Ramos (cell line): Measurements from ENCODE around the gene MORN5.

Experiments used
- in situ Hi-C: fragments of 300-500 bp; cut with MboI; formaldehyde crosslinking; loops from one replicate; pipeline ENCODE4 v1.14.3; 2022; ENCODE audit warnings: low sequenced_read_pairs; ENCODE audit not compliant: unreplicated experiment

Gene MORN5

GRCh38 chr9:122138560-122139268, 21.0 kb upstream of the MORN5 start:
- in situ Hi-C loops: no loop called here

DNA sequence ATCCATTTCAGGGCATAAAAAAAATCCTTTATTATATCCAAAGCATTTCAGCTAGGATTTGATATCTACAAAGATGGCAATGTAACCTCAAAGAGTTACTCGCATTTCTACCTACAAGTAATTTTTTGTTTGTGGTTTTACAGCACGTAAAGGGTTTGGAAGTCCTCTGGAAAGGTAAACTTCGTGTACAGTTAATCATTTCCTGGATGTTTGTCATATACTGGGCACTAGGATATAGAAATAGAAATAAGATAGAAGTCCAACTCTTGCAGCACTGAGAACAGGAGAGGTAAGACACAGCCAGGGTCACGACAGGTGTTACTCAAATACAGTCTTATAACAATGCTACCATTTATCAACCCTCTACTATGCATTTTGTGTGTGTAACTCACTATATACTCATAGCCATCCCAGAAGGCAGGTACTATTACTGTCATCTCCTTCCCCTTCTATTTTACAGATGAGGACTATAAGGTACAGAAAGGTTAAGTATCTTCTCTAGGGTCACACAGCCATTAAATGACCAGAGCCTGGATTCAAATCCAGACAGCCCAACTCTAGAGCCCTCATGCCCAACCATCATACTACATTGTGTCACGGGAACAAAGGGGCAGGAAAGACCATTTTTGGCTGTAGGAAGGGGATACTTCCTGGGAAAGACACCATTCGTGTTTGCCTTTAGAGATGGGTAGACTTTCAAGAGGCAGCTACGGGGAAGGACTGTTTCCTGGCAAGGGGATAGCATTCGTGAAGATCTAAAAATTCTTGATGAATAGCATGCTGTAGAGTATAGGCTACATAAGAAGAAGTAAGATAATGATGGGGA, 19.1 kb upstream of the MORN5 start:
- in situ Hi-C loops: no loop called here

- in situ Hi-C loops: no loop called here
These were observed 18.0 kb upstream of the MORN5 start for GRCh38 chr9:122141671-122142070.

DNA sequence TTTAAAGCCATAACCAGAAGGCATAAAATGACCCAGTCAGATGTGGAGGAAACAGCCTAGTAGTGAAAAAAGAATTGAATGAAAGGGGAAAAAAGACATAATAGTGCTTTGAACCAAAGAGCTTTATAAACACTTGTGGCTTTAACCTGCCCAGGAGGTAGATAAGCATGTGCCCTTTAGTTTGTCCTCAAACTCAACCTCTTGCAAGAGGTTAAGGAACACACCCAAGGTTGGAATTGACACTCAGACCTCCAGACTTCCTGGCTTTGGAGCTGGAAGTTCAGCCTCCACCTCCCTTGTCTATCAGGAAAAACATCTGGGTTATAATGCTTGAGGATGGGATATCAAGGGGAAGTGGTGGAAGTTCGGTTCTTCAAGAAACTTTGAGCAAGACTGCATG, 16.4 kb upstream of the MORN5 start:
- in situ Hi-C loops: no loop called here

- in situ Hi-C loops: no loop called here
These were observed 15.8 kb upstream of the MORN5 start for GRCh38 chr9:122143876-122144405.

GRCh38 chr9:122144836-122145591, 14.7 kb upstream of the MORN5 start:
- in situ Hi-C loops: no loop called here

GRCh38 chr9:122145592-122145863, 14.2 kb upstream of the MORN5 start:
- in situ Hi-C loops: no loop called here

DNA sequence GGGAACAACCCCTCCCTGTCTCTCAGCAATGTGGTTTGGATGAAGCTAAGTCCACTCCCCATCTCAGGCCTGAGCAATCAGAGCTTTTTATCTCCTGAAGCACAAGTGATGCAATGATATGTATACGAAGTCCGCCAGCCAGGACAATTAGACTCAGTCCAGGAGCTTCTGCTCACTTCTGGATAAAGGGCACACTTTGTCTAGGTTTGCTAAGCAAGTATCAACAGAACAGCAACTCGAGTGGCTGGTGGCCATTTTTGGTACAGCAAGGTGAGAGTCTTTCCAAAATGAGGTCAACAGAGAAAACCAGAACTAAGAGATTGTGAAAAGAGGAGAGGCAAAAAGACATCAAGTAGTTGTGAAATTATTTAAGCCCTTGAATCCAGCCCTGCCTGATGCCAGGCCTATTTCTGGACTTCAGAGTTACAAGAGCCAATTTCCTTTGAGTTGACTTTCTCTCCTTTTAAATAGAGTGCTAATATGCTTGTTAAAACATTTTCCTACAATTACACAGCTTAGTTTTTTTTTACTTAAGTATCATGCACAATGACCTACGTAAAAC, 8.4 kb upstream of the MORN5 start:
- in situ Hi-C loops: no loop called here

GRCh38 chr9:122155796-122156195, 3.9 kb upstream of the MORN5 start:
- in situ Hi-C loops: no loop called here

DNA sequence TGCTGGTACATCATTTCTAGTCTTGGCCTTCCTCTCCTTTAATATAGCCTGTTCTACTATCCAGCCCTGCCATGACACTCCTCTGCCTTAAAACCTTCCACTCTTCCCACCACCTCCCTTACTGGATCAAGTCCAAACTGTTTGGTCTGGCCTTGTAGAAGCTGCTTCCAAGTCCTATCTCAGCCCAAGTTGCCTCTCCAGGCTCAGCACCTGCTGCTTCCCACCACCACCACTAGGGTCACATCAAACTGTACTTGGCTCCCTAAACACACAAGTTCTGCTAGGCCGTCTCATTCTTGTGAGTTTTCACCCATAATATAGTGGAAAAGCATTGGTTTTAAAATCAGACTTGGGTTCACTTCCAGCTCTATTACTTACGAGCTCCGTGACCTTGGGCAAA, 1.5 kb upstream of the MORN5 start:
- in situ Hi-C loops: no loop called here

DNA sequence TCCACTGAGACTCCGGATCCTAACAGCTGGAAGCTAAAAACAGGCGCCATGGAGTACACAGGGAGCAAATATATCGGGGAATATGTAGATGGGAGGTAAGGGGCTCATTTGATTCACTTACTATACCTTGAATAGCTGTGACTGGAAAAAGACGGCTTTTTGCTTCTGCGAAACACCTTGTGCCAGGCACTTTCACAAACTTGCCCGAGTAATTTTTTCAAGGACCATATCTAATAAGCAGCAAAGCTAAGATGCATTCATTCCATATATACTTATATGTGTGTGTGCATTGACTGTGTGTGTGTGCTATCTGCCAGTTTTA, 178 bp downstream of the MORN5 start:
- in situ Hi-C loops: no loop called here

- in situ Hi-C loops: no loop called here
These were observed 2.7 kb downstream of the MORN5 start for GRCh38 chr9:122162415-122162814.

DNA sequence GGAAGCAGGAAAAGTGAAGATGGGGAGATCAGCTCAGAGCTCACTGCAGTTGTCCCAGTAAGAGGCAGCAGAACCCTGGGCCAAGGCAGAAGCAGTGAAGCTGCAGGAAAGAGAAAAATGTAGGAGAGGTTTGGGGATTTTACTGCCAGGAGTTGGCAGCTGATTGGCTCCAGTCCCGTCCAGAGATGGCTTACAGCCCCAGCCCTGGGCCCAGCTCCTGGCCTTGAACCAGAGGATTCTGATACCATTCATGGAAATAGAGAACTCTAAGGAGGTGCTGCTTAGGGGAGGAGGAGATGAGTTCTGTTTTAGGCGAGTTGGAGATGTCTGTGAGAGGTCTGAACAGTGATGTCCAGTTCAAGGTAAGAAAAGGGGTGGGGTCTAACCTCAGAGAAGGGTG, 4.6 kb downstream of the MORN5 start:
- in situ Hi-C loops: no loop called here

DNA sequence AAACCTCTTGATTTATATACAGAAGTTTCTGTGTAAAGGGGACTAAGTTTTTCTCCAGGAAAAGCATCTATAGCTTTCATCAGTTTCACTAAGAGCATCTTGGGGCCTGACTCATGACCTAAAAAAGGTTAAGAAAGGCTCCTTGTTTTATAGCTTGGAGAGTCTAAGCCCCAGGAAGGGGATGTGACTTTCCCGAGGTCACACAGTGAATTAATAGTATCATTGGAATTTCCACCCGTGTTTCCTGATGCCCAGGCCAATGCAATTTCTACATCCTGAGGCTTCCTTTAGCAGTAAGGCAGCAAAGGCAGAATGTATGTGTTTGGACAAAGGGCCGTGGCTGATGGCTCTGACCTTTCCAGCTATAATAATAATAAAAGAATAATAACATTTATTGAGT, 8.6 kb downstream of the MORN5 start:
- in situ Hi-C loops: no loop called here

DNA sequence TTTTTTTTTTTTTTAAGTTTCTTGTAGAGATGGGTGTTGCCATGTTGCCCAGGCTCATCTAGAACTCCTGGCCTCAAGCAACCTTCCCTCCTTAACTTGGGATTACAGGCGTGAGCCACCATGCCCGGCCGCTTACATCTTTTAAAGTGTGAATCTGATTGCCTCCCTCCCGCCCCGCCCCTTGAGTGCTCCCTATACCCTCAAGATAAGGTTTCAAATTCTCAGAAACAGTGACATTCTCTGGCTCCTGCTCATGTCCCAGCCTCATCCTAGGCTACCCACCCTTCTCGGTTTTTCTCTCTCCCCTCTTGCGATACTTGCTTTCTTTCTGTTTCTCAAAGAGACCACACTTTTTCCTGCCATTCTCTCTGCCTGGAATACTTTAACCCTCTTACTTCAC, 12.4 kb downstream of the MORN5 start:
- in situ Hi-C loops: no loop called here

DNA sequence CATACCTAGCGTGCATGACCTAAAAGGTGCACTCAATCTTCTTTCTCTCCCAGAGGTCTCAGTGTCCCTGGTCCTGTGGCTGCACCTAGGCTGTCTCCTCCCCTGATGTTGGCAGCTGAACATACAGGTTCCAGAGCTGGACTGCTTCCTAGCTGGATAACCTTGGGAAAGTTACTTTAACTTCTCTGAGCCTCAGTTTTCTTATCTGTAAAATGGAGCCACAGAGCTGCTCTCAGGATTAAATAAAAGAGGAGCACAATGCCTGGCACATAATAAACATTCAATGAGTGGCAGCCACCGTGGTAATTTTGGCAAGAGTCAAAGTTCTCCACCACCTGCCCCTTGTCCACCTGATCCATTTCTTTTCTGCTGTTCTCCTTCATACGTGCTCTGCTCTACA, 14.0 kb downstream of the MORN5 start:
- in situ Hi-C loops: no loop called here

DNA sequence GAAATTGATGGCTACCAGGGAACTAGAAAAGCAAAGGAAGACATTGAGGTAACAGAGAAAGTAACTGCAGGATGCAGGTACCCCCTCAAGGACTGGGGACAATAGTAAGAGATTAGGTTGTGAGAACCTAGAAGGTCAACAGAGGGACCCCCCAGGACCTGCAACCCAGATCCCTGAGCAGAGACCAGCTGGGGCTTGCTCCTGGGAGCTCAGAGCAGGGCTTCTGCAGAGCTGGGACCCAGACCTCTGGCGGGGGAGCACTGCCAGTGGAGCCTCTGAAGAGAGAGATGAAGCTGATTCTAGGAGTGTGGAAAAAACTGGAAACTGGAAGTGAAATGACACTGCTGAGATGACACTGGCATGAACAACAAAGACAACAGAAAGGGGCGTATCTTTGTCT, 17.2 kb downstream of the MORN5 start:
- in situ Hi-C loops: no loop called here

GRCh38 chr9:122179054-122179689, 19.5 kb downstream of the MORN5 start:
- in situ Hi-C loops: no loop called here

DNA sequence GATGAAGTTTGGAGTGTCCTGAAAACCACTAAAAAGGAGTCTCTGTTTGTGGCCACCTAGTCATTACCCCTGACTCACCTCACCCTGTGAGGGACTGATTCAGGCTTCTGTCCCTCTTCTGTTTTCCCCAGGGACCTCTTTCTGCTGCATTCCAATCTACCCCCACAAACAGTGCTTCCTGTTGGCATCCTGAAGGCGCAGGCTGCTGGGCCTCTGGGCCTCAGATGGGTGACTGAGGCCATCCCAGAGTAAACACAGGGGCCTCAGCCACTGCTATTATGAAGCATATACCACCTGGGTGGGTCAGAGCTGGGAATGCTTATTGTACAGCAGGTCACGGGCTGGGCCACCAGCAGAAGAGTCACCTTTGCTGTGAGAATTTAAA, 20.0 kb downstream of the MORN5 start:
- in situ Hi-C loops: no loop called here

DNA sequence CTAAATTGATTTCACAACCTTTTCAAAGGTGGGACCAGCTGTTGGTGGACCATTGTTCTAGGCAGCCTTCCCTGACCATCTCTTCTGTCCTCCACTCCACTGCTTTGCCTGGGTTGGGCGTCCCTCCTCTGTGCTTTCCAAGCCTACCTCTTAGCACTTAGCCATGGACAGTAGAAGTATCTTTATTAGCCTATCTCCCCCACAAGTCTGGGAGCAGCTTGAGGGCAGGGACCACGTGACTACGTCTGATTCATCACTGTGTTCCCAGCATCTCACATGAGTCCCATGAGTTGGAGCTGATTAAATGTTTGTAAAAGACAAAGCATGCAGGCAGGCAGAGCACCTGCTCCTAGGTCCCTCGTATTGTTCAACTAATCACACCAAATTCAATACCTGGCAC, 20.9 kb downstream of the MORN5 start:
- in situ Hi-C loops: no loop called here

DNA sequence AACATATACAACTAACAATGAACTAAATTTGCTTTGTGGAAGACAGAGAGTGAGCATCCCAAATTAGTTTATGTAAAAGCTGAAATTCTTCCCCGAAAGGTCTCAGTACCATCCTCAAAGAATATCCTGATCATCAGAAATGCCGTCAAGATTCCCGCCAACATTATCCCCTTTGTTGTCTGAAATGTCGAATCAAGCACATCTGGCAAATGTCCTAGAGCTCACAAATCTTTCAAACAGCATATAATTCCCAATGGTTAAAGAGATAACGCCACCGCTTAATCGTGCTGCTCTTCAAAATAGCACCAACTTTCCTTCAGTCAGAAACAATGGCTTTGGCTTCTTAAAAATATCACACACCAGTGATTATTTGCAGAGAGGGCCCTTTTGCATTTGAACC, 23.8 kb downstream of the MORN5 start:
- in situ Hi-C loops: no loop called here
